PFSK-1 (cell line): ENCODE results near the gene GPR137B.

Experiments used
- FOXP2 ChIP-seq: optimal IDR thresholded peaks from 2 replicates; pipeline ENCODE3; 2011; ENCODE audit warnings: borderline replicate concordance, control low read depth, inconsistent platforms; ENCODE audit not compliant: insufficient read depth; ENCODE audit errors: extremely low read length, extremely low read depth
- POLR2AphosphoS5 ChIP-seq: IDR thresholded peaks from 2 replicates; pipeline ENCODE4 v1.6.1; 2012; ENCODE audit warnings: low read depth, mild to moderate bottlenecking, control low read depth, low read length, moderate library complexity
- SIN3A ChIP-seq: IDR thresholded peaks from 2 replicates; pipeline ENCODE4 v1.6.1; 2012; ENCODE audit warnings: mild to moderate bottlenecking, low read length, moderate library complexity, borderline replicate concordance; ENCODE audit not compliant: insufficient read depth
- TAF1 ChIP-seq: IDR thresholded peaks from 2 replicates; pipeline ENCODE4 v1.6.1; 2012; ENCODE audit warnings: low read length, control low read depth, borderline replicate concordance; ENCODE audit not compliant: insufficient read depth
- TF ChIP-seq, protein P1 (sequence below), 2 experiments: IDR thresholded peaks; 2 replicates each; pipeline versions ENCODE4 v1.6.1 to v1.8.0; 2011 to 2012; ENCODE audit warnings: low read depth in 2 of 2, low read length in 2 of 2, control low read depth in 1 of 2, inconsistent platforms in 1 of 2, mild to moderate bottlenecking in 1 of 2, moderate library complexity in 1 of 2; ENCODE audit not compliant: insufficient read depth in 1 of 2

DNA sequence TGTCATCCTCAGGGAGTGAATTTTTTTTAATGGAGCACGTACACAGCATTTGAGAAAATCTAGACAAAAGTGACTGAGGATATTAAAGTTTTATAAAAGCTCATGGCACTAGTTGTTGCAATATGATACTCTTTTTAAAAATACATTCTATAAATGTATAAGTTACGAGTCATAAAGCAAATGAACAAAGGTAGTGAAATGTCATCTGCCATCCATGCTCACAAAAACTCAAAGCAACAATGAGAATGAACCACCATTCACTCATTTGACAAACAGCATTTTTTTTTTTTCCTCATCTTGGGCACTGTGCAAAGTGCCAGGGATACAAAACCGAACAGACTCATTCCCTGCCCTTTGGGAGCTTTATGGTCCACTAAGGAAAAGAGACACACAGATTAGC is 38.7 kb downstream of the GPR137B start:
- TF ChIP-seq TAF1 (no peak), POLR2AphosphoS5 (no peak), SIN3A (no peak), FOXP2 (no peak)
- TF ChIP-seq, protein P1, sequence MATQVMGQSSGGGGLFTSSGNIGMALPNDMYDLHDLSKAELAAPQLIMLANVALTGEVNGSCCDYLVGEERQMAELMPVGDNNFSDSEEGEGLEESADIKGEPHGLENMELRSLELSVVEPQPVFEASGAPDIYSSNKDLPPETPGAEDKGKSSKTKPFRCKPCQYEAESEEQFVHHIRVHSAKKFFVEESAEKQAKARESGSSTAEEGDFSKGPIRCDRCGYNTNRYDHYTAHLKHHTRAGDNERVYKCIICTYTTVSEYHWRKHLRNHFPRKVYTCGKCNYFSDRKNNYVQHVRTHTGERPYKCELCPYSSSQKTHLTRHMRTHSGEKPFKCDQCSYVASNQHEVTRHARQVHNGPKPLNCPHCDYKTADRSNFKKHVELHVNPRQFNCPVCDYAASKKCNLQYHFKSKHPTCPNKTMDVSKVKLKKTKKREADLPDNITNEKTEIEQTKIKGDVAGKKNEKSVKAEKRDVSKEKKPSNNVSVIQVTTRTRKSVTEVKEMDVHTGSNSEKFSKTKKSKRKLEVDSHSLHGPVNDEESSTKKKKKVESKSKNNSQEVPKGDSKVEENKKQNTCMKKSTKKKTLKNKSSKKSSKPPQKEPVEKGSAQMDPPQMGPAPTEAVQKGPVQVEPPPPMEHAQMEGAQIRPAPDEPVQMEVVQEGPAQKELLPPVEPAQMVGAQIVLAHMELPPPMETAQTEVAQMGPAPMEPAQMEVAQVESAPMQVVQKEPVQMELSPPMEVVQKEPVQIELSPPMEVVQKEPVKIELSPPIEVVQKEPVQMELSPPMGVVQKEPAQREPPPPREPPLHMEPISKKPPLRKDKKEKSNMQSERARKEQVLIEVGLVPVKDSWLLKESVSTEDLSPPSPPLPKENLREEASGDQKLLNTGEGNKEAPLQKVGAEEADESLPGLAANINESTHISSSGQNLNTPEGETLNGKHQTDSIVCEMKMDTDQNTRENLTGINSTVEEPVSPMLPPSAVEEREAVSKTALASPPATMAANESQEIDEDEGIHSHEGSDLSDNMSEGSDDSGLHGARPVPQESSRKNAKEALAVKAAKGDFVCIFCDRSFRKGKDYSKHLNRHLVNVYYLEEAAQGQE (IDR thresholded peaks at IDR 0.05; ENCODE audit: insufficient read depth in 1 of 2, low read depth in 2 of 2, low read length in 2 of 2): no peak
